A375 (cell line): ENCODE results near the gene PSMA8. TPM values are rescaled to one million over a fixed set of nuclear protein-coding genes. Genes with fewer than 3 reads are reported as not detected.

Experiments
- total RNA-seq: library from RNA; depleted of rRNA; stranded (reverse); fragments of >200 nt; shearing (Covaris generic); gene quantifications from 2 replicates; pipeline ENCODE4 v1.2.3, GENCODE V29; 2014; rRNA removed

The PSMA8 gene
- total RNA-seq, result not detected in 2 replicates

DNA sequence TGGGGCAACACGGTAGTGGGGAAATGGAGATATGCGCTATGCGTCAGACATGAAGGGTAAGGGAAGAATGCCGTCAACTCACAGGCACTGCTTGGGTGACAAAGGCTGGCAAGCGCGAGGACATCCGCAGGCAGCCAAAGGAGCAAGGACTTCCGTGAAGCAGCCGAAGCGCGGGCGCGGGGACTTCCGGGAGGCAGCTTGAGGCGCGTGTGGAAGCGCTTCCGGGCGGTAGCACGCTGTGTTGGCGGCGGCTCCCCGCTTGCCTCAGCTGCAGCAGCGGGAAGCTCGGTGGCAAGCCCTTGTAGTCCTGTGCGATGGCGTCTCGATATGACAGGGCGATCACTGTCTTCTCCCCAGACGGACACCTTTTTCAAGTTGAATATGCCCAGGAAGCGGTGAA, at the start of gene PSMA8:
Gene PSMA8 (plus strand): TSS at position 218 of the 400 bp plus-strand sequence. CDS start 97 bp downstream, at position 315.

DNA sequence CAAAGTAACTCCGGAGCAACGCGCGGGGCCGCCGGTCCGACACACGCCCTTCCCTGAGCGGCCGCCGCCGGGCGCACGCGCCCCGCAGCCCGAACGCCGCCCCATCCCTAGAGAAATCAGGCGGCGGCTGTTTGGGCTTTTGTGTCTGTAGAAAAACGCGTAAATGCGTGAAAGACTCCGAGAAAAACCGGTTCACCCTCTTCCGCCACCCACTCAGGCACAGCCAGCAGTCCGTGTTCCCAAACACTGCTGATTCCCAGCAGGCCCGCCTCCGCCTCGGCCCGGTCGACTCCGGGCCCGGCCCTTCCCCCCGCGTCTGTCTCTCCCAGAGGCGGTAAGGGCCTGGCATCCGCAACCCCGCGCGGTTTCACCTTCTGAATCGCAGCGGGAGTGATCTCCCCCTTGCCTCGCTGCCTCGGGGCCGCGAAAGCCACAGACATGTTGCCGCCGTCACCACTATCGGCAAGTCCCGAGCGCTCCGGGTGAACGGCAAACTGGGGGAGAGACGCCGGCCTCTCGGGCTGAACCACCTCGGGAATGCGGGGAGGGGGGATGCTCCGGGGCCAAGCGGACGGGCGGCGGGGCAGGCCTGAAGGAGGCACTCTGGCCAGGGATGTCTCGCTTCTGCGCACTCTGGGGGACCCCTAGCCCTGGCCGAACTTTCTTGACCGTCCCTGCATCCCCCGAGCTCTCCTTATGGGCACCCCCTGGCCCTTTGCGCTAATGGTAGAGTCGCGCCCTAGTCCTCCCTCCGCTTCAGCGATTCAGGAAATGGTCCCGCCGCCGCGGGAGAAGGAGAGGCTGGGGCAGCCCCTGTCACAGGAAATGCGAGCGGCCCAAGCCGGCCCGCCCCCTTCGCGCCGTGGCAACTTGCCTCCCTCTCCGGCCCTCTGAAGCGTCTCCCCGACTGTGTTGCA, 43.3 kb upstream of the PSMA8 start, which contains the start of gene SS18:
Gene SS18 (minus strand): TSS at position 484 of the 917 bp plus-strand sequence. CDS start 44 bp downstream, at position 440.

DNA sequence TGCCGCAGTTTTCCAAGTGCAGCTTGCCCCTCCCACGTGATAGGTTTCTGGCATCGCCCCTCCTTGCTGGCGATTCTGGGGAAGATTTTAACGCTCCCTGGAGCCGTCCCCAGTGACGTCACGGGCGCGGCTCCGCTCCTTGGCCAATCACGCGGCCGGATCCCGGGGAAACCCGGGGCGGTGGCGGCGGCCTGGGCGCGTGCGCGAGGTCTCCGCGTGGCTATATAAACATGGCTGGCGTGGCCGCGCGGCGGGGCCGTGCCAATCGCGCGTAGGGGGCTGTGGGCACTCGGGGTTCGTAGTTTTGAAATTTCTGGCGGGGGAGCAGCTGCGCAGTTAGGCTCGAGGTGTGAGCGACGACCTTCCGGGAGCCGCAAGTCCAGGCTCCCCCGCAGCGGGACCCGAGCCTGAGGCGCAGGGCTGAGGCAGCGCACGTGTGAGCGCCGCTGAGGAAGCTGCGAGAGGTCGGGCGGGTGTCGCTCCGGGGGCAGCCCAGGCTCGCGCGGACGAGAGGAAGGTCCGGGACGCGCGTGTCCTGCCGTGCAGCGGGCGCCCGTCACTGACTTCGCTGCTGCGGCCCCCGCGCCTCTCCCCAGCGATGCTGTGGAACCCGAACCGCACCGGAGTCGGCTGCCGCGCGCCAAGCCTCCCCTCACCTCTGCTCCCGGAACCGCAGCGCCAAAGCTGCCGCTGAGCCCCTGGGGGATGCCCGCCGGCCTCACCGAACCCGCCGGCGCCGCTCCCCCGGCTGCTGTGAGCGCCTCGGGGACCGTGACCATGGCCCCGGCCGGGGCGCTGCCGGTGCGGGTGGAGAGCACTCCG, 92.8 kb downstream of the PSMA8 start, which contains the start of gene TAF4B:
Gene TAF4B (plus strand): TSS at position 217 of the 822 bp plus-strand sequence. CDS start 489 bp downstream, at position 706.

Other genes with a start within 250 kb of the PSMA8 start
- 68.3 and 68.9 TPM in 2 replicates for gene SS18, start 43.3 kb upstream of the PSMA8 start, total RNA-seq
- 13.8 and 13.9 TPM in 2 replicates for gene TAF4B, start 92.6 kb downstream of the PSMA8 start, total RNA-seq